Measurements from ENCODE around the gene ATP8B4.

ATP8B4 gene

GRCh38 chr15:49953421-49953820 lies 165.6 kb downstream of the ATP8B4 start:
- DNase-seq (ENCODE audit: low read depth in 3 of 3): no peak

DNA sequence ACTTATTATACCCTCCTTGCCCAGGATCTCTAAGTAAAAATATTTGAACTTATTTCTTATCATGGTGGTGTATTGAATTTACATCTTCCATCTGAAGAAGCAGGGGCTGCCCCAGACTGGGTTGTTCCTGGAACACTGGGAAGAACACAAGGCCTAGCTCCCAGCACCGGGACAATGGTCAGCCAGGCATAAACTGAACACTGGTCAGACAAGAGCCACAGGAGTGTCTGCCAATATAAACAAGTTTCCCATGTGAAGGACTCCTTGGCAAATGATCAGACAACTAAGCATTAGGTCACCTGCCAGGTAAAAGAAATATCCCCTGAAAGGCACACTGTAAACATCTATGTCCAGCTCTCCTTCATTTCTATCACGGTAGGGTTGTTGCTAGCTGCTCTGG lies 172.4 kb downstream of the ATP8B4 start:
- no peak for DNase-seq (ENCODE audit: low read depth in 3 of 3)

DNA sequence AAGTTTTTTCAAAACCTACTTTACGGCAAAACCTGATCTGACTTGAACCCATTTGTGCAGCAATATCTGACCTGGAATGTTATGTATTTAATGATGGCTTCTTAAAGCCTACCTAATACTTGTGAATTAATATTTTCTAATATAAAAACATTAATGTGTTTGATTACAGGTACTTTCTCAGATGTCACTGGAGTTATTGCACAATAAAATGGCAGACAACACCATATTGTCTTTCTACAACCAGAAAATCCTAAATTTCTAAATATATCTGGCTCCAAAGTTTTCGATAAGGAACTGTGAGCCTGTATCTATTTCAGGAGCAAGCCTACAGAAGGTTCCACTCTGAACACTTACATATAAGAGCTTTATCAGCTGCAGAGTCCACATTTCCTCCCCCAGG lies 184.5 kb downstream of the ATP8B4 start:
- DNase-seq (ENCODE audit: low read depth in 3 of 3): no peak

DNA sequence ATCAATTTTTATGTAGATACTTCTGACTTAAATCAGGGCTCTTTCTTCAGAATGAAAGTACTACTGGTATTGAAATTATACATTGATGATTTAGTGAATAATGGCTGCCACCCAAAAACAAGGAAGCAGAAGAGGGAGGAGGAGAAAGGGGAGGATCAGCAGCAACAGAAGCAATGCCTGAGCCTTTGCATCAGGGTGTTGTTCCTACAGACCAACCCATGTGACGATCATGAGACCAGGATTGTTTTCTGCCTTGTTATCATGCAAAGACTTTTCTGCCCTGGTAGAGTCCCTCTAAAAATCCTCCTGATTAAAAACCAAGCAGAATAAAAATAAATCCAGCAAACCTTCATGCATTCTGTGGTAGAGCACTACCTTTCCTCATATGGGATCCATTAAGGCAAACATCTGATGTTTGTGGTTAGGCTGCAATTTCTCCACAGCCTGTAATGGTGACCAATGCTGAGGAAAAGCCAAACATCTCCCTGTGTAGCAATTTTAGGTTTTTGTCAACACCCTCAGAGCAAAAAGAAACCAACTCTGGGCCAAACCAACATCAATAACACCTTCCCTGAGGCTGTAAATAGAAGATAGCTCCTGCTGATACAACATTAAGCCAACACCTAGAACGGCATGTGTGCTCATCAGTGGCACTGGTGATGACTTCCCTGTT lies 191.7 kb downstream of the ATP8B4 start:
- DNase-seq (ENCODE audit: low read depth in 3 of 3): no peak

DNA sequence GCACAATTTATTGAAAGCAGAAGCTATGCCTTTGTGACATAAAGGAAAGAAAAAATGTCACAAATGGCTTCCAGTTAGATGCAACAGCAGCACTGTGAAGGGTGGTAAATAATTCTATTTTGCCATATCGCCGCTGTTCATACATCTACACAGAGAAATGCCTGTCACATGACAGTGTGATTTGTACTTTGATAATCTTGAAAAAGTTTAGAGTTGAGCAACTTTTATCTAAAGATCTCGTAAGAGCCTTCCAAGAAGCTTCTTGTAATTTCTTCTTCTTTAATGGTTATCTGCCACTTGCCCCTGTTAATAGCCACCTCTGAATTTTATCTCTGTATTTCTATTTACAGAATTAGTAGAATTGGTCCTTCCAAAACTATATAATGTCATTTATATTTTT lies 192.3 kb downstream of the ATP8B4 start:
- DNase-seq (ENCODE audit: low read depth in 3 of 3): no peak

GRCh38 chr15:49923671-49924070 lies 195.4 kb downstream of the ATP8B4 start:
- DNase-seq (ENCODE audit: low read depth in 3 of 3): no peak

DNA sequence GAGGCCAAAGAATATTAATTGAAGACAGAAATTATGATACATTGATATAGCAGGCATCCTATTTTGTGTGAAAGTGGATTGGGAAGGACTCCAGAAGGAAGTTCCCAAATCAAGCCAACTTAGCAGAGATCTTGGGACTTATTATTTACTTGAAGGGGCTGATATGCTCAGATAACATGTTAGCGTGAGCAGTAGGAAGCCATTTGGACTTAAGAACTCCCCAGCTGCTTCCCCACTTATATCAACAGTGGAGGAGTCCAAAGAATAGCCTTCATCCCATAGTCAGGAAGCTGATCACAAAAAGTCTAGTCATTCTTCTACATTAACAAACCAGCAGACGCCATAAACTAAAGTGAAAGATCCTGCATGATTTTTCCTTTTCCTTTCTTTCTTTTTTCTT lies 200.0 kb downstream of the ATP8B4 start:
- DNase-seq (ENCODE audit: low read depth in 3 of 3): no peak

- DNase-seq (ENCODE audit: low read depth in 3 of 3): no peak
Observed at GRCh38 chr15:49918121-49918520, 200.9 kb downstream of the ATP8B4 start.

- no peak for DNase-seq (ENCODE audit: low read depth in 3 of 3)
Observed at GRCh38 chr15:49916998-49917397, 202.0 kb downstream of the ATP8B4 start.

DNA sequence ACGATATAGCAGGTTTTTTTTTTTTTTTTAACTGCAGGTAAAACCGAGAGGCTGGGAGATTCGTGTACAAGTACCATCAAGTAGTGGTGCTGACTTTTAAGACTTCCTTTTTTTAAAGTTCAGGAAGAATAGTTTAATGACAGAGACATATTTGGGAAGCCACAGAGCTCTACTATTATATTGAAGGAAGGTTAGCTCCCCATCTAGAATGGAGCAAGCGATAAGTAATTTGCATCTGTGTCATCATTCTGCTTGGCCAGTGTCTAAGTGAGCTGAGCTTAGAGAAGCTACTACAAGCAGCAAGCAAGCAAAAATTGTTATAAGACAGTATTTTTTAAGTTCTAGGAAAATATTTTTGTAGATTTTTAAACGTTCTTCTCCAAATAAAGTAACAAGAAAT lies 203.2 kb downstream of the ATP8B4 start:
- DNase-seq (ENCODE audit: low read depth in 3 of 3): no peak

DNA sequence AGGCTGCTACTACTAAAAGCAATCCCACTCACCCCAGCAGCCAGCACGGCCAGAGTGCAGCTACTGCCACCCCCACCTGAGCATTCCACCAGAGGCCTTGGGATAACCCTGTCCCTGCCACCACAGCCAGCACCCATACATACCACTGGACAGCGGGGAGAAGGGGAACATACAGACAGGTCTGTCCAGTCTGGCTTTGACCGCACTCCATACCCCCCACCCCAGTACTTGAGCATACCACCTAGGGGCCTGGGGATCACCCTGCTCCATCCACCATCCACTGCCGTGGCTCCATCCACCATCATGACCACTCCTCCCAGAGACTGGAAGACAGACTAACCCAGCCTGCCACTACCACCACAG lies 210.1 kb downstream of the ATP8B4 start:
- no peak for DNase-seq (ENCODE audit: low read depth in 3 of 3)

DNA sequence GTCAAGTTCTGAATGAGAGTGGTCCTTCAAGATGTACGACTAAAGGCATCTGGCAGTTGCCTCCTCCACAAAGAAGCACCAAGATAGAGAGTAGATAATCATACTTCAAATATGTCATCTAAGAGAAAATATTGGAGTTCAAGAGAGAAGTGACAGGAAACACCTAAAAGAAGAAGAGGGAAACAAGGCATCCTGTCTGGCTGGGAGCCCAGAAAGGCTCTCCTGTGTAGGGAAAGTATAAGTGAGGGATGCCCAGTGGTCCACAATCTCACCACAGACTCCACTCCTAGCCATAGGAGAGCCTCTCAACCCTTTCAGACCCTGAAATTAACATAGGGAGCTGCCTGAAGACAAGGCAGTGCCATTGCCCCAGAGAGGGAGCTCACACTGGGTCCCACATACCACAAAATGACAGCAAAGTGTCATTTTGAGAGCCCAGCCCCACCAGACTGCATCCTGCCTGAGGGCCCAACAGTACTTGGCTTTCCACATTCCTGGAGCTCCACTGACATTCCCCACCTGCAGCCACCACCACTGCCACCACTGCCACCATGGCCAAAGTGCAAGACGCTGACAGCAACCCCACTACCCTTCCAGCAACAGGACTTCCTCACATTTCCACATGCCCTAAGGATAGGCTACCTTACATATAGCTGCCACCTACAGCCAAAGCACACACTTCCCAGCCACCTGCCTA lies 210.6 kb downstream of the ATP8B4 start:
- DNase-seq (ENCODE audit: low read depth in 3 of 3): no peak

GRCh38 chr15:49906966-49907365 lies 212.1 kb downstream of the ATP8B4 start:
- DNase-seq (ENCODE audit: low read depth in 3 of 3): no peak

- no peak for DNase-seq (ENCODE audit: low read depth in 3 of 3)
Observed at GRCh38 chr15:49905221-49905620, 213.8 kb downstream of the ATP8B4 start.

DNA sequence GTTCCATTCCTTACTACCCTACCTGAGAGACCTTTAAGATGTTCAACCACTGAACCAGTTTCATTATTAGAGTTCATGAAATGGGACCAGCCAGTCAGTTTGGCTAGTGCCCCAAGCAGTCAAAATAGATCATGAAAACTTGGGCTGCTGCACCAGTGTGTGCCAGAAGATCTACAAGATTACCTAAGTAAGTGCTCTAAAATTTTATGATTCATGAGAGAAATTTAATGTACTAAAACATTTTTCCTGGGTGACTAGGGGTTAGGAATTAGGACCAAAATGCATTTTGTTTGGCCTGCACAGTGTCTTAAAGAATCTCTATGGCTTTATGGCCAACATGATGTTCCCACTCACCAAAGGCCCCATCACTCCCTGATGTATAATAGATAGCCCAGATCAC lies 214.7 kb downstream of the ATP8B4 start:
- no peak for DNase-seq (ENCODE audit: low read depth in 3 of 3)

DNA sequence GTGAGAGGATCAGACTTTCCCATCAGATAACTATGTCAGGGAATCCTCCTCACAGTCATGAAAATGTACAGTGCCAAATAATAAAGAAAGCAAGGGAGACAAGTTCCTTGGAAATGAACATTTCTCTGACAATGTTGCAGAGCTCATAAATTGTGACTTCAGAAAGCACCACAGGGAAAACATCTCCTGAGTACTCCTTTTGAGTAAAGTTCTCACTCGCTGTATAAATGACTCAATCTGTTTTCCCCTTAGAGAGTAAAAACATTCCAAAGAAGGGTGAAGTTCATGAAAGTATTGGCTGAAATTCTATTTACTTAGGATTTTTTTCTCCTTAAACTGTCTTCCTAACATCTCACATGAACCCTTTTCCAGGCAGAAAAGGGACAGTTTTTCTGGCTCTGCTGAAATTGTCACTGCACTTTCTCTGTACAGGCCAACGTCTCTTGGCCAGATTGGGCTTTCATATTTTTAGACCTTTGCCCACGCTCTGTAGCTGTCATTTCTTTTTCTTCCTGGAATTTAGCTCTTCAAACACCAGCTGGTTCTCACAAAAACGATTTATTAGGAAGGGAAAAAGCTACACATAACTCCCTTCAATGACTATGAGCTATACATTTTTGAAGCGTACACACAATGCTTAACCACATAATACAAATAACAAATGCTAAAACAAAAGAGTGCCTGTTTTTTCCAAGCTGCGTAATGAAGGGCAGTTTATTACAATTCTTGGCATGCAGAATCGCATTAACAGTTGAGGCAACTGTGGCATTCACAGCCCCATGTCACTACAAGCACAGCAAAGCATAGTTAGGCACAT lies 216.1 kb downstream of the ATP8B4 start:
- no peak for DNase-seq (ENCODE audit: low read depth in 3 of 3)

DNA sequence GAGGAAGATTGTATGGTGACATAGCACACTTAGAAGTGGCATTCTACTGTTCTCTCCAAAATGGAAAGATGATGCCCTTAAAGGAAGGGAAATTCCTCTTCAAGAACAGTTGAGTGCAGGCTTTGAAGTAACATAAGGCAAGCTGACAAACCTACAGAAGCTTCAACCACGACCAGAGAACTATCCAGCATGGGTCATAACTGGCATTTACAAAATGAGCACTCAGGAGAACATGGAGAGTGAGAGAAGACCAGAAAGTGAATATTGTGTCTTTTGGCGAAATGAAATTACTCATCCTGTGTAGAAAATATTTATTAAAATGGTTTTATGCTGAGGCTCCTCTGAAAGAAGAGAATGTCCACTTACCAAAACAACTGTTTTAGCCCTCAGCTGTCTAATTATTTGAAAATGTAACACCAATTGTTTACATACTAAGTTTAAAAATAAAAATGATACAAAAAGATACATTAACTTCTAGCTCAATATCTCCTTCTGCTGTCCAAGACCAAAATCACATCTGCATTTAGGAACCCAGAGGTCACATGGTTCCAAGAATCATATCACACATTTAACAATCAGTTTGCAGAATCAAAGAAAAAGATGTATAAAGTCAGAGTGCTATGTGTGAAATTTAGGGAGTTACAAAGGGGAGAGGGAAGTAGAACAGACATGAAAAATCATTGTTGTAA lies 216.9 kb downstream of the ATP8B4 start:
- DNase-seq (ENCODE audit: low read depth in 3 of 3): no peak

- no peak for DNase-seq (ENCODE audit: low read depth in 3 of 3)
Observed at GRCh38 chr15:49901321-49901720, 217.7 kb downstream of the ATP8B4 start.

DNA sequence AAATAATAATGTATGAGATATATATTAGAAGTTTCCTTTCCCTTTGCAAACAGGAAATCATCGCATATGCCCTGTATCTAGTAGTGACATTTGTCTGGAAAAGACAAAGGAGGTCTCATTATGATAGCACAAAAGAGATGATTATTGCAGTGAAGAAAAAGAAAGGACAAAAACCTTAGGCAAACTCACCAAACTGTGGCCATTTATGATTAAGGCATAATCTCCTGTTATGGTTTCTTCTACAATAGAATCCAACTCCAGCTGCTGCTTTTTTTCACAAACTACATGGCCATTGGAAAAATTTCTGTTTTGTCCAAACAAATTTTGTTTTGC lies 218.2 kb downstream of the ATP8B4 start:
- no peak for DNase-seq (ENCODE audit: low read depth in 3 of 3)

- DNase-seq (ENCODE audit: low read depth in 3 of 3): no peak
Observed at GRCh38 chr15:49900006-49900902, 218.8 kb downstream of the ATP8B4 start.

DNA sequence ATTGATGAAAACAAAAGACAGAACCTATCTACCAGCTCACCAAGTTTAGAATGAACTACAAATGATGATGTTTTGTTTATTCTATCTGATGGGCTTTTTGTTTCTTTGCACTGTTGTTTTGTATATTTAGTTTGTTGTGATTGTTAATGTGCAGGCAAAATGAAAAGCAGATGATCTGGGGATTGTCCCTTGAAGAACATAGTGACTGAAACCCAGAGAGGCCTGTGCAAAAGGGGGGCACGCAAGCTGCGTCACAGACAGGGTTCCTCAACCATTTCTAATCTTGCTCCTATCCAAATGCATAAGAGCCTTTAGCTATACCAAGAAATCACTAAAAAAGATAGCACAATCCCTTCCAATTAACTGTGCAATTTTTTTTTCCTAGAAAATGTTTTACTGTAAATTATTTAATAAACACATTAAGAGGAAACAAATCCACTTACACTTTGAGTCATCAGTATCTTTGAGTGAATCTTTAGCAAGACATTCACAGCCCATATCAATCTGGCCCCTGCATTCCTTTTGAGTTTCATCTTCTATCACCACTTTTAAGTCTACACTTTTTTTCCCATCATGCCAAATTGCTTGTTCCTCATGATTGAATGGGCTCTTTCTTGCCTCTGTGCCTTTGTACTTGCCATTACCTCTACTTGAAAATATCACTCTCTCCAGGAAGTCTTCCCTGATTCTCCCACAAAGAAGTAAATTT lies 220.3 kb downstream of the ATP8B4 start:
- DNase-seq (ENCODE audit: low read depth in 3 of 3): no peak
